ENCODE results near the gene THOC7. TPM values are rescaled to one million over a fixed set of nuclear protein-coding genes. Genes with fewer than 3 reads are reported as not detected.

Gene THOC7
- total and polyA plus RNA-seq, 2 of the 4 experiments (the other 2 are of a cell fraction) = 25.8 to 55.9 TPM

- BruUV-seq (replicated peaks) = no TSS peak
- Histone ChIP-seq H3K9ac (ENCODE audit: low read depth, low read length) (no peak overlapping the region), H3K18ac (ENCODE audit: low read depth, low read length) (no peak overlapping the region), H2BK120ac (ENCODE audit: low read depth, low read length) (no peak overlapping the region), H3K9me1 (ENCODE audit: insufficient read depth, low read length) (no peaks in the 10 kb centered on the region; the same call in 1 of the 2 replicates), H3K4me2 (ENCODE audit: low read depth, low read length) (no peak overlapping the region), H4K20me1 (ENCODE audit: insufficient read depth, low read length) (peaks cover 13% of the 10 kb centered on the region; the same call in 1 of the 2 replicates), H3K56ac (ENCODE audit: extremely low read depth, insufficient read depth, low read length) (no peak overlapping the region), H3K27me3 (ENCODE audit: control insufficient read depth, insufficient read depth, low read length) (no peaks in the 10 kb centered on the region), H2BK5ac (ENCODE audit: low read depth, low read length, poor library complexity, severe bottlenecking) (no peak overlapping the region), H4K91ac (ENCODE audit: insufficient read depth, low read depth, low read length) (no peak overlapping the region), H3K23ac (ENCODE audit: low read depth, low read length) (no peak overlapping the region), H3K4me1 (ENCODE audit: control insufficient read depth, insufficient read depth, low read length) (peaks cover 7% of the 10 kb centered on the region), H3K14ac (replicated peaks; ENCODE audit: low read depth, low read length) (no peak overlapping the region), H3K36me3 (ENCODE audit: control insufficient read depth, insufficient read depth, low read length) (no peaks in the 10 kb centered on the region), H3K79me1 (ENCODE audit: low read depth in 1 of 2, low read length in 2 of 2) (peaks cover 15 to 61% of the 10 kb centered on the region in 2 experiments), H2AK9ac (replicated peaks; ENCODE audit: low read depth, low read length, poor library complexity) (no peak overlapping the region), H3K27ac (ENCODE audit: insufficient read depth, low read length) (no peak overlapping the region), H4K5ac (ENCODE audit: low read depth, low read length) (no peak overlapping the region), H2AK5ac (ENCODE audit: low read depth, low read length) (no peak overlapping the region), H3K4me3 (ENCODE audit: insufficient read depth, low read depth, low read length) (no peak overlapping the region), H2BK20ac (ENCODE audit: low read depth, low read length) (no peak overlapping the region), H3K4ac (ENCODE audit: low read depth, low read length) (no peak overlapping the region), H2BK15ac (ENCODE audit: low read depth, low read length) (no peak overlapping the region), H3K9me3 (ENCODE audit: control insufficient read depth, insufficient read depth, low read length) (no peaks in the 10 kb centered on the region), H2AFZ (replicated peaks; ENCODE audit: low read length, poor library complexity) (no peak overlapping the region), H4K8ac (ENCODE audit: low read depth in 2 of 2, low read length in 2 of 2) (no peak overlapping the region)
- no CpG with 5 or more reads among the region's 1 CpG for WGBS, 2 experiments (ENCODE audit: extremely low coverage in 2 of 2, insufficient read length in 1 of 2)
- ATAC-seq (ENCODE audit: low read depth) = no peak
- TF ChIP-seq BHLHE40 (IDR thresholded peaks at IDR 0.05; ENCODE audit: low read depth, low read length) (no peak), RAD21 (IDR thresholded peaks at IDR 0.05; ENCODE audit: low read length) (no peak), MAFK (IDR thresholded peaks at IDR 0.05; ENCODE audit: low read depth, low read length) (no peak), RCOR1 (IDR thresholded peaks at IDR 0.05; ENCODE audit: insufficient replicate concordance, low read length) (no peak), POLR2A (IDR thresholded peaks at IDR 0.05; ENCODE audit: low read depth, low read length) (no peak), RFX5 (IDR thresholded peaks at IDR 0.05; ENCODE audit: low read depth, low read length) (no peak), NFE2L2 (IDR thresholded peaks at IDR 0.05; ENCODE audit: low read depth, low read length) (no peak), CTCF (conservative IDR thresholded peaks at IDR 0.05; ENCODE audit: low read depth, low read length) (no peak), CEBPB (IDR thresholded peaks at IDR 0.05; ENCODE audit: low read depth, low read length) (no peak), CHD1 (IDR thresholded peaks at IDR 0.05; ENCODE audit: low read depth, low read length) (no peak), SMC3 (IDR thresholded peaks at IDR 0.05; ENCODE audit: low read depth, low read length) (no peak), FOS (IDR thresholded peaks at IDR 0.05; ENCODE audit: low read depth, low read length) (no peak), ELK1 (IDR thresholded peaks at IDR 0.05; ENCODE audit: borderline replicate concordance, low read depth, low read length) (no peak), MXI1 (IDR thresholded peaks at IDR 0.05; ENCODE audit: borderline replicate concordance, low read depth, low read length) (no peak), MAZ (IDR thresholded peaks at IDR 0.05; ENCODE audit: borderline replicate concordance, low read depth, low read length) (no peak)
- TF ChIP-seq, protein P1, sequence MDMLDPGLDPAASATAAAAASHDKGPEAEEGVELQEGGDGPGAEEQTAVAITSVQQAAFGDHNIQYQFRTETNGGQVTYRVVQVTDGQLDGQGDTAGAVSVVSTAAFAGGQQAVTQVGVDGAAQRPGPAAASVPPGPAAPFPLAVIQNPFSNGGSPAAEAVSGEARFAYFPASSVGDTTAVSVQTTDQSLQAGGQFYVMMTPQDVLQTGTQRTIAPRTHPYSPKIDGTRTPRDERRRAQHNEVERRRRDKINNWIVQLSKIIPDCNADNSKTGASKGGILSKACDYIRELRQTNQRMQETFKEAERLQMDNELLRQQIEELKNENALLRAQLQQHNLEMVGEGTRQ (IDR thresholded peaks at IDR 0.05; ENCODE audit: low read depth, low read length) = no peak
- ChIA-PET CTCF (no interaction called here), POLR2A (ENCODE audit: unreplicated experiment) (no interaction called here)
- in situ Hi-C loops (cut with MboI; ENCODE audit: low sequenced_read_pairs) = no loop called here
- dilution Hi-C loops (cut with HindIII; ENCODE audit: low sequenced_read_pairs, unreplicated experiment) = no loop called here
- intact Hi-C loops (cut with micrococcal nuclease) = no loop called here
- DNase-seq = no peak
Measured at GRCh38 chr3:63908776-63909175, 45.2 kb upstream of the THOC7 start.
